ENCODE results near the gene NEDD9. TPM values are rescaled to one million over a fixed set of nuclear protein-coding genes. Genes with fewer than 3 reads are reported as not detected.

Gene NEDD9
- total RNA-seq, 1 experiment from 2014 or later = 0.17 TPM

DNA sequence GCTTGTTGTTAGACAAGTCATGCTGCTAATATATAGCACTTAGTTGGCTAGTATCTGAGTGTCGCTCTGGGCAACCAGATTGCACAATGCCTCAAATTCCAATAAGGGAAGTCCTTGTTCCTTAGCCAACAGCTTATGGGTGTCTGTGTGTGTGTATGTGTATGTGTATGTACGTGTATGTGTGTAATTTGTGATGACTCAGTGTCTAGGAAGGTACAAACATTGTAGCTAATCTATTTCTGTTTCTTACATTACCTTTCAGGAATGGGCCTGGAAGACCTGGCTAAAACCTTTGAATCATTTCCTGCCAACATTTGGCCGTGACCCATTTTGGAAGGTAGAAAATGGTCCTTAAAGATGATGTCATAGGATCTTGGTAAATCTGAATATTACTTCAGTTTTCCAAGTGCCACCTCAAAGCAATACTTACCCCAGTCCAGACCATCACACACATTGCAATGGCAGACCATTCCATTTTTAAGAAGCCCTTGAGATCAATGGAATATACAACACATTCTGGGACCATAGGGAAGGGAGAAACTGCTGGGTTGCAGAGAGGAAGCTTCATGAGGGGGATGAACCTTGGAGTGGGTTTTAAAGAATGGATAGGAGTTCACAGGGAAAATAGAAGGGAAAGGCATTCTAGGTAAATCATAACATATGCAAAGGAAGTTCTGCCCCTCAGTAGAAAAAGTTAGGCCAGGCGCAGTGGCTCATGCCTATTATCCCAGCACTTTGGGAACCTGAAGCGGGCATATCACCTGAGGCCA, 25.1 kb downstream of the NEDD9 start:
- no peak overlapping the region for H3K27ac ChIP-seq (ENCODE audit: low read depth, low read length)

More for the DNA sequence above, 25.1 kb downstream of the NEDD9 start:
- H3K79me2 ChIP-seq (ENCODE audit: insufficient read depth, low read length) = no peaks in the 10 kb centered on the region
- no peaks in the 10 kb centered on the region for H3K27me3 ChIP-seq (ENCODE audit: insufficient read depth, low read length)
- H3K9me3 ChIP-seq (ENCODE audit: control insufficient read depth in 1 of 2, insufficient read depth in 1 of 2, low read depth in 1 of 2, low read length in 2 of 2) = no peaks in the 10 kb centered on the region
- H3K4me1 ChIP-seq (ENCODE audit: control insufficient read depth in 1 of 2, insufficient read depth in 2 of 2, low read length in 2 of 2) = peaks cover 0 to 10% of the 10 kb centered on the region in 2 experiments; a peak in 1 of 4 replicates
- H4K20me1 ChIP-seq (ENCODE audit: insufficient read depth) = no peaks in the 10 kb centered on the region
- TF ChIP-seq ATF3 (IDR thresholded peaks at IDR 0.05) = peak; percentile 52; the same call in 1 of the 2 replicates
- no peak for TF ChIP-seq CTCF (IDR thresholded peaks at IDR 0.05 in 2 of 3, conservative IDR thresholded peaks at IDR 0.05 in 1 of 3; ENCODE audit: borderline replicate concordance in 1 of 3, insufficient read depth in 1 of 3, low read depth in 2 of 3, low read length in 2 of 3)
- TF ChIP-seq CEBPB (IDR thresholded peaks at IDR 0.05; ENCODE audit: low read depth) = peak; percentile 91
- no peak for TF ChIP-seq SIN3A (IDR thresholded peaks at IDR 0.05; ENCODE audit: low read depth)
- peak; percentile 49 for TF ChIP-seq SP1 (IDR thresholded peaks at IDR 0.05; ENCODE audit: low read depth)
- TF ChIP-seq POLR2A (IDR thresholded peaks at IDR 0.05; ENCODE audit: borderline replicate concordance, extremely low read depth, insufficient read depth, insufficient read length) = no peak
- TF ChIP-seq FOSL1 (IDR thresholded peaks at IDR 0.05; ENCODE audit: low read depth) = peak; percentile 54
- peak; percentile 62 for TF ChIP-seq JUND (IDR thresholded peaks at IDR 0.05)
- no TSS peak for BruUV-seq (replicated peaks)
- no peaks in the 10 kb centered on the region for H3K9me2 ChIP-seq (ENCODE audit: insufficient read depth)
- intact Hi-C loops (cut with micrococcal nuclease) = no loop called here
- peak; percentile 42; the same call in 1 of the 2 replicates for ATAC-seq
- H3K4me2 ChIP-seq (ENCODE audit: low read length) = peak overlapping the region; percentile 25
- H3K9ac ChIP-seq (ENCODE audit: low read length) = no peak overlapping the region
- ChIA-PET RAD21 (ENCODE audit: low non-redundant PET in 1 of 2, low total read pairs in 2 of 2, uncharacterized antibody in 2 of 2, unreplicated experiment in 2 of 2) (no interaction called here), POLR2A (no interaction called here), CTCF (interaction anchor here (1.1 kb wide), 1 partner anchor 13 kb away, joined by 3 read pairs; no protein-coding TSS in a partner anchor)
- DNase-seq (ENCODE audit: low read depth, low spot score) = peak; percentile 39
- peak overlapping the region; percentile 9 for H2AFZ ChIP-seq (ENCODE audit: low read depth, low read length, poor library complexity, severe bottlenecking)
- H3K4me3 ChIP-seq (replicated peaks in 1 of 2; ENCODE audit: low read depth in 1 of 2, low read length in 2 of 2) = no peak overlapping the region
- H3K36me3 ChIP-seq (ENCODE audit: control insufficient read depth in 1 of 2, insufficient read depth in 2 of 2, low read length in 2 of 2) = no peaks in the 10 kb centered on the region

Data from HCT116 (cell line).